ENCODE measurements around the gene CHST11.

GRCh38 chr12:104737791-104738301 lies 281.1 kb downstream of the CHST11 start:
- TF ChIP-seq CTCF (IDR thresholded peaks at IDR 0.05) (no peak), POLR2A (IDR thresholded peaks at IDR 0.05) (no peak), POLR2AphosphoS5 (IDR thresholded peaks at IDR 0.05) (no peak)

All from sigmoid colon (tissue), 4 donors.